HG03558 (cell line): ENCODE results near the gene PPAT.
"Not testable (repeated sequence)": the region's sequence is repeated elsewhere in the genome, so short reads cannot be mapped to it uniquely, and the experiment has no call there.

ENCODE experiments used
- ATAC-seq: cut with Tn5 transposase; IDR thresholded peaks from one replicate; pipeline ENCODE4 v1.9.1; 2021; ENCODE audit warnings: moderate number of reproducible peaks; ENCODE audit not compliant: unreplicated experiment; ENCODE audit errors: extremely low read depth

The PPAT gene

GRCh38 chr4:56435140-56435926, at the start of gene PPAT:
Gene PPAT (minus strand): TSS chr4:56435615. CDS start chr4:56435477, 138 bp downstream.
- ATAC-seq: peak; percentile 40

DNA sequence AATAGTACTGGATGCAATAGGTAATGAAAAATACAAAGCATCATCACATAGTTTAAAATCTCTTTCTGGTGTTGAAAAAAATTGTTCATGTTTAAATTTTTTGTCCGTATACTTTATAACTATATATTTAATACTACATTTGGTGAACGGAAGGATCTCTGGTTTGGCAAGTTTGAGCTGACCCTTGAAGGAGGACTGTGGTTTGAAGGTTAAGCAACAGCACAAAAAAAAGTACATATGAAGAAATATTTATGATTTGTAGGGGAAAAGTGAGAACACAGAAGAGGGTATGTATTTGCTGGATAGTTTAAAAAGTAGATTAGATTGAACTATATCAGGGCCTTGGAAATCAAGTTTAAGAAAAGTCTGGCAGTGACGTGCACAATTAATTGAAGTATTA, 45.3 kb upstream of the PPAT start:
- ATAC-seq: no peak

DNA sequence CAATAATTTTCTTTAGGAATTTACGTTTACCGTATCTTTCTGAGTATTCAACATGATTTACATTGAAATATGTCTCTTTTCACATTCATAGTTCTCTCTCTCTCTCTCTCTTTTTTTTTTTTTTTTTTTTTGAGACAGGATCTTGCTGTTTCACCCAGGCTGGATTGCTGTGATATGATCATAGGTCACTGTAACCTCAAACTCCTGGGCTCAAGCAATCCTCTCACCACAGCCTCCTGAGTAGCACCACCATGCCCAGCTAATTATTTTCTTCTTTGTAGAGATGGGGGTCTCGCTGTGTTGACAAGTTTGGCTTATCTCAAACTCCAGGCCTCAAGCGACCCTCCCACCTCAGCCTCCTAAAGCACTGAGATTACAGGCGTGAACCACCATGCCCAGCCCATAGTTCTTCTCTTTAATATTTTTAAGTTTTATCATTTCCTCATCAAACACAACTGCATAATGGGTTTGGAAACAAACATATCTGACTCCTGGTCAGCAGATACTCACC, 41.8 kb upstream of the PPAT start:
- ATAC-seq: no peak

GRCh38 chr4:56475917-56476316, 40.5 kb upstream of the PPAT start:
- ATAC-seq: peak; percentile 81

DNA sequence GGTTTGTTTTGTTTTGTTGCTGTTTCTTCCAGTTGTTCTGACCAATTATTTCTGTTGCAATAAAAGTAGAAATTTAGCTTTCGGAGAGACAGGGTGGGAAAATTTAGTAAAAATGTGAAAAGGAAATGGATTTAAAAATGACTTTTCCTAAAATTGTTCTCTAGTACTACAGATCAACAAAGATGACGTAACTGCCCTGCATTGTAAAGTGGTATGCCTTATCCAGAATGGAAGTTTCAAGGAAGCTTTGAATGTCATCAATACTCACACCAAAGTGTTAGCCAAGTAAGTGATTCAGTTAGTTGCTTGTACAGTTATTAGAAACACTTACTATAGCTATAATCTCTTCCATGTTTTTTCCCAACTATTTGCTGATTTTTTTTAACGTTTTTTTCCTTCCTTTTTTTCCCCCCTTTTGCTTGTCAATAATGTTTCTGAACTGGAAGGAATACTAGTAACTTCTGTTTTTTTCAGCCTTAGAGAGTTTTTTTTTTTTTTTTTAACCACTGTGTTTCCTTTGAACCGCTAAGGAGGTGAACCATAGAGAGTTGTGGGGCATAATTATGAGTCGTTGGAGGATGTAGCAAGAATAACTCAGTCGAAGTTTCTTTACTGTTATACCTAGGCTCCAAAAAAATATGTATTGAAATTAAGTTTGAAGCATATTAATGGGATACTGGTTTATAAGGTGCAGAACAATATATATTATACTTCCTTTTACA, 34.2 kb upstream of the PPAT start:
- no peak for ATAC-seq

DNA sequence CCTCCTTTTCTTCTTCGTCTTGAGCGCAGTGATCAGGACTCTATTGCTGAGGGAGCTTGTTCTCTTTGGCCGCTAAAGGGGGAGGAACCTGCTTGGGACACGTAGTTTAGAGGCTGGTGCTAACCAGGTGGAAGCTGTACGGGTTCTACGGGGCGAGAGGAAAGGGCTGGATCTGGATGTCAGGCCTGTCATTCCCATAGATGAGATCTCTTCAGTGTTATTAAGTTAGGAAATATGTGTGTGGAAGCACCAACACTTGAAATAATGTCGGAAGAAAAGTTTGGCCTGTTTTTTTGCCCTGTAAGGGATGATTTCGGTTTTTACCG, 32.6 kb upstream of the PPAT start:
- no peak for ATAC-seq

- ATAC-seq: peak; percentile 63
Observed at GRCh38 chr4:56467284-56468096, 32.1 kb upstream of the PPAT start, which contains the start of gene SRP72. Gene SRP72 (plus strand): TSS chr4:56467617. CDS start chr4:56467636, 19 bp downstream.

DNA sequence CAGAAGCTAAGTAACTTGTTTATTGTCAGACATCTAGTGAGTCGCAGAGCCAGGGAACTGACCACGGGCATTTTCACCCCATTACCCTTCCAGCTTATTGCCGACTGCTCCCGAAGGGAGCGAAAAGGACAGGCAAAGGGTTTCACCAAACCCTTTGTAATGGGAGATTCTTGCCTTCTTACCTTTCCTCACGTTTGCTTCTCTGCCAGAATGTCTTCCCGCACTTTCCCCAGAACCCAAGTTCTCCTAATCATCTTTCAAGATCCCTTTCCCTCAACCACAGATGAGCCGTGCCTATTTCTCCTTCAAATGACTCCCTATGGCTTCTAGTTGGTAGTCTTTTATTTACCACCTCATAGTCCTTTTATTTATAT, 31.5 kb upstream of the PPAT start:
- ATAC-seq: no peak

- not testable (repeated sequence) for ATAC-seq
Observed at GRCh38 chr4:56466296-56466761, 30.9 kb upstream of the PPAT start.

GRCh38 chr4:56465599-56466295, 30.3 kb upstream of the PPAT start:
- ATAC-seq: no peak

DNA sequence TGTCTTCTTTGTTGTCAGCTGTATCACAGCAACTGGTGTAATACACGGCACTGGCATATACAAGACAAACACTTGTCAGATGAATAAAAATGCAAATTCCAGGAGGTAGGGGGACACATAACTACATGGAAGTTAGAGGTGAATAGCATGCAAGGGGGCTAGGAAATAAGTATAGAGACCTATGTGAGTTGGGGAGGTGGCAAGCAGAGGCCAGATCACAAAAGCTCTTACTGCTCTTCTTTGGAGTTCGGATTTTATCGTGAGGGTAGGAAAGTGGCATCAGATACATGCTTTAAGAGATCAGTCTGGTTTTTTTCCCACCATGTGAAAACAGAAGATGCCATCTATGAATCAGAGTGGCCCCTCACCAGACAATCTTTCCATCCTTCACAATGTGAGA, 29.2 kb upstream of the PPAT start:
- ATAC-seq: no peak

GRCh38 chr4:56463711-56464110, 28.3 kb upstream of the PPAT start:
- no peak for ATAC-seq

DNA sequence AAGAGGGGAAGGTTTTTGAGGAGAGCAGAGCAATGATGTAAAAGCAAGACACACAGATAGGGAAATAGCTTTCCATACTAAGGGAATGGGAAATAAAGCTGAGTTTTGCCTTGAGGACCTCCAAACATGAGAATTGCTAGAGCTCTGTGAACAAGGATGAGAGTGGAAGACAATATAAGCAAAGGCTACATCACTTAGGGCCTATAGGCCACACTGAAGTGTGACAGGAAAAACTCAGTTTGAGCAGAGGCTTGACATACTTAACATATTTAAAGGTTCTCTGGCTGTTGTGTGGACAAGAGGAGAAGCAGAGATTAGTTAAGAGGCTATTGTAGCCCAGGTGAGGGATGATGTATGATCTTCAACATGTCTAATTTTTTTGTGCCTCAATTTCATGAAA, 26.7 kb upstream of the PPAT start:
- ATAC-seq: no peak

DNA sequence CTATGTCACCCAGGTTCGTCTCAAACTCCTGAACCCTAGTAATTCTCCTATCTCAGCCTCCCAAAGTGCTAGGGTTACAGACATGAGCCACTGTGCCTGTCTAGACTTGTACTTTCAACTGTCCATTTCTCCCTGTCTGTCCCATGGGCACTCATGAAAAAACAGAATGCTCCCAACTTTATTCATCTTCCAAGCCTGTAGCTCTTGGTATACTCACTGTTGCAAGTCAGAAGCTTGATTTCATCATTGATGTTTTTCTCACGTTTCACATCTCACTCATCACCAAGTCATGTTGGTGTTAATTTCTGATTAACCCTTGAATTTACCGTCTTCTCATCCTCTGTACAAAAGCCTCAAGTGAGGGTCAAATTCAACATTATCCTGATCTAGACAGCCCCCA, 24.7 kb upstream of the PPAT start:
- no peak for ATAC-seq

DNA sequence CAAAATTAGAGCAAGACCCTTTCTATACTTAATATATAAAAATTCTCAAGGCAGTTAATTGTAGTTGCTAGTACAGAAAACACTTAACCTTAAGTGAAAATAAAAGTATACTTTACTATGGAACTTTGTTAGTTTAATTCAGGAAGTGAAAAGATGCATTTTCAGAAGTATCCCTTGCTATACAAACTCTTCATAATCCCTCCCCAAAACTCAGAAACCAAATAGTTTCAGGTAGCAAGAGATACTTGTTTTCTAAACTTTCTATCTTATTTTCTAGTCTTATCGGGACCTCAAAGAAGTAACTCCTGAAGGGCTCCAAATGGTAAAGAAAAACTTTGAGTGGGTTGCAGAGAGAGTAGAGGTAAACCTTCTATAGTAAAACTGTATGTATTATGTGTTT, 14.9 kb upstream of the PPAT start:
- no peak for ATAC-seq

DNA sequence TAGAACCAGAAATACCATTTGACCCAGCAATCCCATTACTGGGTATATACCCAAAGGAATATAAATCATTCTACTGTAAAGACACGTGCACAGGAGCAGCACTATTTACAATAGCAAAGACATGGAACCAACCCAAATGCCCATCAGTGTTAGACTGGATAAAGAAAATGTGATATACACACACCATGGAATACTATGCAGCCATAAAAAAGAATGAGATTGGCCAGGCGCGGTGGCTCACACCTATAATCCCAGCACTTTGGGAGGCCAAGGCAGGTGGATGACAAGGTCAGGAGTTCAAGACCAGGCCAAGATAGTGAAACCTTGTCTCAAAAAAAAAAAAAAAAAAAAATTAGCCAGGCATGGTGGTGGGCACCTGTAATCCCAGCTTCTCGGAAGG, 14.1 kb upstream of the PPAT start:
- not testable (repeated sequence) for ATAC-seq

DNA sequence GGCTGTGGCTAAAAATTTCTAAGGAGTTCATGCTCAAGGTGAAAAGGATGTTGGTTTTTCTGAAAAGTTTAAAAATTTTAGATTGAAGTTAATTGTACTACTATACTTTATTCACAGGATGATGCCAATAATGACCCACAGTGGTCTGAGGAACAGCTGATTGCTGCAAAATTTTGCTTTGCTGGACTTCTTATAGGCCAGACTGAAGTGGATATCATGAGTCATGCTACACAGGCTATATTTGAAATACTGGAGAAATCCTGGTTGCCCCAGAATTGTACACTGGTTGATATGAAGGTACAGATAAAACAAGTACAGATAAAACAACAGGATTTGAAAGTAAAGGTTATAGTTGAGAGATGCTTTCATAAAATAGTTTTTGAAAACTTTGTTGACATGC, 12.9 kb upstream of the PPAT start:
- ATAC-seq: no peak

GRCh38 chr4:56445699-56446098, 10.3 kb upstream of the PPAT start:
- no peak for ATAC-seq

DNA sequence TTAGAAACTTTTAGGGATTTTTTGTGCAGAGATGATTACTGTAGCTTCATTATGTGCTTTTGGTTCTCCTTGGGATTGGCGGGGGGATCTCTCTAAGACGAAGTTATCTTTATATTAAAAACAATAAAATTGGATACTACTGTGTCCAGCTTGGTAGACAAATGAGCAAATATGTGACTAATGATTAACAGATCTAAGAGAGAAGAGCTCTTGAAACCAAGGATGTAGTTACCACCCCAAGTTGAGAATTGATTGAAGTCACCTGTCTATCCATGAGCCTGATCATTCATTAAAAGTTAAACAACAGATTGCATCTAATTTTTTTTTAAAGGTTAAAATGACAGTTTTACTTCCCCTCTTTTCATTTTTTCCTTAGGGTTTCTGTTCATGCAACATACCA, 9.3 kb upstream of the PPAT start:
- ATAC-seq: no peak

GRCh38 chr4:56440983-56441382, 5.6 kb upstream of the PPAT start:
- ATAC-seq: no peak
